Right lung (tissue), 10 donors: ENCODE measurements around the gene SLC6A1. TPM values are rescaled to one million over a fixed set of nuclear protein-coding genes. Genes with fewer than 3 reads are reported as not detected.

Experiments used
- DNase-seq, 2 donors: peaks; one replicate each; pipeline ENCODE4 v3.0.0-alpha.2; 2013
- long read RNA-seq, 8 donors: transcript quantifications; one replicate each; lab custom pipeline, GENCODE V29; 2026
- polyA plus RNA-seq, 5 donors: library from polyadenylated mRNA; unstranded; fragments of 120-200 nt; gene quantifications; one replicate each; pipeline versions ENCODE4 v1.2.1 to v1.2.3, GENCODE V29; 2013; ENCODE audit warnings: inconsistent platforms in 1 of 5, low replicate concordance in 1 of 5; ENCODE audit not compliant: insufficient read length in 5 of 5, insufficient read depth in 1 of 5

The SLC6A1 gene
- polyA plus RNA-seq: 1 to 10 TPM; 3.8 to 6.0 (median 5.8) TPM
- long read RNA-seq, donor 1: 0 reads
- long read RNA-seq, donor 2: 0 reads
- long read RNA-seq, donor 3, full-length matches to known transcripts: 1 of 1 reads
- long read RNA-seq, donor 3, partial matches to known transcripts: 0 of 1 reads
- long read RNA-seq, donor 3, other reads (novel, unspliced or antisense): 0 of 1 reads
- long read RNA-seq, donor 4: 0 reads
- long read RNA-seq, donor 5, full-length matches to known transcripts: 1 of 1 reads
- long read RNA-seq, donor 5, partial matches to known transcripts: 0 of 1 reads
- long read RNA-seq, donor 5, other reads (novel, unspliced or antisense): 0 of 1 reads
- long read RNA-seq, donor 6: 0 reads
- long read RNA-seq, donor 7: 0 reads
- long read RNA-seq, donor 8: 0 reads

DNA sequence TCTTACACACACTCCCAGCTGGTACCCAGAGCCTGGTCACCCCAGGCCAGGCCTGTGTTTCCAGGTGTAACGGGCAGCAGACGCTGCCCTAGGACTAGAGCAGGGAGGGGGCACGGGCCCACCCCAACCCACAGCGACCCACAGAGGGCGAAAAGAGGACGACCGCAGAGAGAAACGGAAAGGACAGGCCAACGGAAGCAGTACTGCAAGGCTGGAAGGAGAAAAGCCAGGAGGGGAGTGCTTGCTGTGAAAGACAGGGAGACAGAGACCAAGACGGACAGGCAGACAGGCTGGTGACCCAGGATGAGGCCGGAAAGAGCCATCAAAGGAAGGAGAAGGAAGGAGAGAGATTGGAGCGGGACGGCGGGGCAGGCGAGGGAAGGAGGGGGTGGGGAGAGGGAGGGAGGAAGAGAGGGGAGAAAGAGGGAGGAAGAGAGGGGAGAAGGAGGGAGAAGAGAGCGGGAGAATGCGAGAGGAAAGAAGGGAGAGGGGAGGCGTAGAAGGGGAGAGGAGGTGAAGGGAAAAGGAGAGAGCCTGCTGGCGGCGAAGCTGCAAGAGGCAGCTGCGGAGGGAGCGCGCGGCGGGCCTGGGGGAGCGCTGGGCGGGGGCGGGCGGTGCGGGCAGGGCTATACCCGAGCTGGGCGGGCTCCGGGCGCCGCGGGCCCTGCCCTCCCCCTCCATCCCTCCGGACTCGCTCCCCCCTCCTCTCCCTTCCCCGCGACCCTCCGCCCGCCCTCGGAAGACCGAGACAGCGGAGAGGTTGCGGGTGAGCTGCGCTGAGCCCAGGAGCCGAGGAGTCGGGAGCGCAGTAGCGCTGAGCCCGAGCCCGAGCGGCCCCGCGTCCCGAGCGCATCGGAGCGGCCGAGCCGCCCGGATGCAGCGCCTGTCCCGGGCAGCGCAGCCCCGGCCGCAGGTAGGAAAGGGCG is at the start of gene SLC6A1:
SLC6A1 (plus strand) TSS at position 732 of the 926 bp plus-strand sequence. CDS start 24,464 bp downstream, outside the sequence.
- DNase-seq: no peak

DNA sequence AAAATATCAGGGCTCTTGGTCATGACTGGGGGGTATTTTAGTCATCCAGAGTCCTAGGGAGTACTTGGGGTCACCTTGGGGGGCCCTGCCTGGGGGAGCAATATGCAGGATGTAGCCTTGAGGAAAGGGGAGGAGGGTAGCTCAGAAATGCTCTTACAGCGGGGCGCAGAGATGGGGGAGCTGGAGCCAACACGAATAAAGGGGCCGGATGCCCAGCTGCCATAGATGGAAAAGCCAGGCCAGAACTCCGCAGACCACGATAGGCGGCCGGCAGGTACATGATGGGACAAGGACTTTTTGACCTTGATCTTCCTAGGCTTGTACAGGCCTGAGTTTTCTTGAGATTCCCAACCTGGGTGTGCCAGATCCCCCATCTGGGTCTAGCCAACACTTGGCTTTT is 47.7 kb upstream of the SLC6A1 start:
- no peak for DNase-seq

GRCh38 chr3:10945683-10946287 is 46.8 kb upstream of the SLC6A1 start:
- DNase-seq: peak in 1 of 2 donors; percentile 55

GRCh38 chr3:10946526-10946925 is 46.0 kb upstream of the SLC6A1 start:
- DNase-seq: no peak

- DNase-seq: no peak
Measured at GRCh38 chr3:10948326-10948725, 44.2 kb upstream of the SLC6A1 start.

GRCh38 chr3:10949197-10949596 is 43.4 kb upstream of the SLC6A1 start:
- DNase-seq: no peak

GRCh38 chr3:10950476-10951294 is 41.9 kb upstream of the SLC6A1 start:
- no peak for DNase-seq

DNA sequence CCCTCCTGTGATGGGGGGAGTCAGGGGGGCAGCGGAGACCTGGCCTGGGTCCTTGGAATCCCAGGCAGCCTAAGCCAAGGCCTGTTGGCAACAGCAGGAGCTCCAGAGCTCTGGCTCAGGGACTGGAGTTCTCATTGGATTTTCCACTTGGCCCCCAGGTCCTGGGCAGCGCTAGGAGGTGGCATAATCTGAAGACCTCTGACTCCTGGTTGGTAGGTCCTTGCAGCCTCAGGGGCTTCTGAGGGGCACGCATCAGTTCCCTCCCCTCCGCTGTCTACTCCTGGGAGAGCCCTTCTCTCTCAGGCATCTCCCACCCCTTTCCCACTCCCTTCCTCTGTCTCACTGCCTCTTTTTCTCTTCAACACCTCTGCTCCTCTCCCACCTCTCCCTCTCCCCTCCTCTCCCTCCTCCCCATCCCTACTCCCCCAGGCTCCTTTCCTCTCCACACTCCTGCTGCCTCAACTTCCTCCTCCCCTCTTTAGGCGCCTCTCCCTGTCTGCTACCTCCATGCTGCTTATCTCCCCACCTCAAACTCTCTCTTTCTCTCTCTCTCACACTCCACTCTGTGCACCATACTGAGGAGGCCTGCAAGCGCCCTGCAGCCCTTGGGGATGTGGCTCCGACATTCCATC is 41.1 kb upstream of the SLC6A1 start:
- DNase-seq: no peak

- no peak for DNase-seq
Measured at GRCh38 chr3:10952525-10952924, 40.0 kb upstream of the SLC6A1 start.

- no peak for DNase-seq
Measured at GRCh38 chr3:10954740-10955139, 37.8 kb upstream of the SLC6A1 start.

GRCh38 chr3:10955711-10956453 is 36.7 kb upstream of the SLC6A1 start:
- no peak for DNase-seq

DNA sequence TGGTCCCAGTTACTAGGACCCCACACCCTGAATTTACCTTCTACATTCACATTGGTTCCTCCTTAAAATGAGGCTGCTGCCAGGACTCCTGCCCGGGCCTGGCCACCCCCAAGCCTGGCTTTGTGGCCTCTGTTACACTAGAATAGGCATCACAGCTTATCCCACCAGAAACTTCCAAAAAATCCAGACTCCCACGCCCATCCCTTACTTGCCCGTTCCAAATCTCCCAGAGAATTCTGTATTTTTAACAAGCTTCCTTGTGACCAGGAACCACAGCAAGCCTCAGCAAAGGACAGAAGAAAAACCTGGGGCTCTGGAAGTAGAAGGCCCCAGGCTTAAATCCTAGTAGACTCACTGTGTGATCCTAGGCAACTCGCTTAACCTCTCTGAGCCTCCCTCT is 36.0 kb upstream of the SLC6A1 start:
- DNase-seq: no peak

GRCh38 chr3:10956986-10957385 is 35.6 kb upstream of the SLC6A1 start:
- no peak for DNase-seq

GRCh38 chr3:10957976-10958749 is 34.4 kb upstream of the SLC6A1 start:
- no peak for DNase-seq

- DNase-seq: no peak
Measured at GRCh38 chr3:10960255-10960654, 32.3 kb upstream of the SLC6A1 start.

GRCh38 chr3:10961921-10962320 is 30.6 kb upstream of the SLC6A1 start:
- no peak for DNase-seq

DNA sequence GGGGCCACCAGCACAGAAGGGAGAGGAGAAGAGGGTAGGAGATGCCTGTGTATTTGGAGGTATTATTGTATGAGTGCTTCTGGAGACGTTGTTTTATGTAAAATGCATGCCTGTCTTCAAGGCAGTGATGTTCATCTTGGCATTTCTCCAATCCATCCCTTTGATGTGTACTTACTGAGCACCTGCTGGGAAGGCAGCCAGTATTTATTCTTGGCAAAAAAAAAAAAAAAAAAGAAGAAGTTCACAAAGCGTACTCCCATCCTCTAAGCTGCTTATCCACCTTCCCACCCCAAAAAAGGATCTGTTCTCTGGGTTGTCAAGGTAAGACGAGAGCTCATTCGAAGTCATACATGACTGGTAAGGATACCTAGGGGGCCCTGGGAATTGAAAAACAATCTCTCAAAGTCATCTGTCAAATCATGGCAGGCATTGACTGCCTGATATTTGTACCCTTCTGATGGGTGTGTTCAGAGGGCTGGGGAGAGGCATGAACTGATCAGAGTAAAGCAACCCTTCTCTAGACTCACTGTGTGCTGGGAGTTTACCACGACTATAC is 30.0 kb upstream of the SLC6A1 start:
- no peak for DNase-seq

GRCh38 chr3:10964537-10965167 is 27.9 kb upstream of the SLC6A1 start:
- DNase-seq: no peak
